IMR-90 (cell line): ENCODE measurements around the gene EPN2. TPM values are rescaled to one million over a fixed set of nuclear protein-coding genes. Genes with fewer than 3 reads are reported as not detected.

Experiments used
- ATAC-seq: fragments of 200-7000 bp; cut with Tn5 transposase; 2 replicates; pipeline ENCODE4 v1.9.1; 2020; ENCODE audit warnings: low read depth, mild to moderate bottlenecking, moderate library complexity
- BruUV-seq: library from RNA; stranded (reverse); fragments of 400-500 nt; replicated peaks from 2 replicates; lab custom pipeline; 2021; lab: Mats Ljungman, UMichigan
- CTCF ChIA-PET: fragments of 300-600 bp; formaldehyde crosslinking; extraction: SDS; loops from one replicate; lab custom pipeline; 2021; ENCODE audit warnings: antibody characterized with exemption; lab: Yijun Ruan, JAX
- POLR2A ChIA-PET: fragments of 300-600 bp; sonication (Branson Sonifier 250); formaldehyde crosslinking; loops from one replicate; lab custom pipeline; 2022; ENCODE audit warnings: antibody characterized with exemption; ENCODE audit not compliant: unreplicated experiment; lab: Charles Lee
- DNase-seq: peaks from one replicate; pipeline ENCODE4 v3.0.0; 2013
- H2AFZ ChIP-seq: replicated peaks from 2 replicates; pipeline ENCODE3; 2013; ENCODE audit warnings: low read length, mild to moderate bottlenecking; ENCODE audit not compliant: poor library complexity
- H2AK5ac ChIP-seq: 2 replicates; pipeline ENCODE4 v1.6.1; 2013; ENCODE audit warnings: low read depth, low read length, inconsistent platforms
- H2AK9ac ChIP-seq: replicated peaks from 2 replicates; pipeline ENCODE3; 2013; ENCODE audit warnings: mild to moderate bottlenecking, low read depth, low read length, moderate library complexity; ENCODE audit not compliant: poor library complexity
- H2BK120ac ChIP-seq: 2 replicates; pipeline ENCODE4 v1.6.1; 2013; ENCODE audit warnings: low read depth, low read length, inconsistent platforms
- H2BK15ac ChIP-seq: 3 replicates; pipeline ENCODE4 v1.6.1; 2013; ENCODE audit warnings: low read depth, low read length, inconsistent platforms
- H2BK20ac ChIP-seq: 2 replicates; pipeline ENCODE4 v1.6.1; 2013; ENCODE audit warnings: low read depth, mild to moderate bottlenecking, inconsistent platforms, low read length, moderate library complexity
- H2BK5ac ChIP-seq: 2 replicates; pipeline ENCODE4 v1.6.1; 2013; ENCODE audit warnings: mild to moderate bottlenecking, low read depth, low read length, inconsistent platforms; ENCODE audit not compliant: poor library complexity, severe bottlenecking
- H3K14ac ChIP-seq: replicated peaks from 2 replicates; pipeline ENCODE4 v1.6.1; 2013; ENCODE audit warnings: low read depth, low read length, inconsistent platforms
- H3K18ac ChIP-seq: 2 replicates; pipeline ENCODE4 v1.6.1; 2013; ENCODE audit warnings: low read depth, low read length, control low read depth
- H3K23ac ChIP-seq: 2 replicates; pipeline ENCODE4 v1.6.1; 2013; ENCODE audit warnings: low read depth, low read length, inconsistent platforms
- H3K27ac ChIP-seq: 2 replicates; pipeline ENCODE4 v1.5.1; 2013; ENCODE audit warnings: mild to moderate bottlenecking, control low read depth, low read length; ENCODE audit not compliant: insufficient read depth
- H3K27me3 ChIP-seq: 2 replicates; pipeline ENCODE4 v1.6.1; 2013; ENCODE audit warnings: low read length; ENCODE audit not compliant: control insufficient read depth, insufficient read depth
- H3K36me3 ChIP-seq: 2 replicates; pipeline ENCODE4 v1.6.1; 2013; ENCODE audit warnings: low read length, mixed read lengths; ENCODE audit not compliant: control insufficient read depth, insufficient read depth
- H3K4ac ChIP-seq: 2 replicates; pipeline ENCODE4 v1.6.1; 2013; ENCODE audit warnings: low read depth, low read length, inconsistent platforms
- H3K4me1 ChIP-seq: 2 replicates; pipeline ENCODE4 v1.6.1; 2013; ENCODE audit warnings: low read length, mixed read lengths; ENCODE audit not compliant: control insufficient read depth, insufficient read depth
- H3K4me2 ChIP-seq: 2 replicates; pipeline ENCODE4 v1.6.1; 2013; ENCODE audit warnings: low read depth, mild to moderate bottlenecking, control low read depth, low read length, moderate library complexity
- H3K4me3 ChIP-seq: 2 replicates; pipeline ENCODE4 v1.5.1; 2013; ENCODE audit warnings: low read depth, mild to moderate bottlenecking, control low read depth, low read length, moderate library complexity; ENCODE audit not compliant: insufficient read depth
- H3K56ac ChIP-seq: 2 replicates; pipeline ENCODE4 v1.6.1; 2013; ENCODE audit warnings: low read length, inconsistent platforms; ENCODE audit not compliant: insufficient read depth; ENCODE audit errors: extremely low read depth
- H3K79me1 ChIP-seq, 2 experiments: 2 replicates each; pipeline ENCODE4 v1.6.1; 2013; ENCODE audit warnings: low read length in 2 of 2, inconsistent platforms in 1 of 2, low read depth in 1 of 2
- H3K9ac ChIP-seq: 2 replicates; pipeline ENCODE4 v1.6.1; 2013; ENCODE audit warnings: low read depth, low read length, control low read depth
- H3K9me1 ChIP-seq: 2 replicates; pipeline ENCODE4 v1.6.1; 2013; ENCODE audit warnings: low read length, inconsistent platforms; ENCODE audit not compliant: insufficient read depth
- H3K9me3 ChIP-seq: 2 replicates; pipeline ENCODE4 v1.6.1; 2013; ENCODE audit warnings: low read length; ENCODE audit not compliant: control insufficient read depth, insufficient read depth
- H4K20me1 ChIP-seq: 2 replicates; pipeline ENCODE4 v1.6.1; 2013; ENCODE audit warnings: low read length, inconsistent platforms; ENCODE audit not compliant: insufficient read depth
- H4K5ac ChIP-seq: 2 replicates; pipeline ENCODE4 v1.6.1; 2013; ENCODE audit warnings: mild to moderate bottlenecking, low read depth, low read length, control low read depth
- H4K8ac ChIP-seq, 2 experiments: 2 replicates each; pipeline ENCODE4 v1.6.1; 2013; ENCODE audit warnings: low read depth in 2 of 2, low read length in 2 of 2, control low read depth in 1 of 2, inconsistent platforms in 1 of 2
- H4K91ac ChIP-seq: 2 replicates; pipeline ENCODE4 v1.6.1; 2013; ENCODE audit warnings: low read depth, low read length, inconsistent platforms; ENCODE audit not compliant: insufficient read depth
- RFX5 ChIP-seq: IDR thresholded peaks from 2 replicates; pipeline ENCODE4 v1.8.0; 2012; ENCODE audit warnings: low read depth, mild to moderate bottlenecking, low read length, moderate library complexity
- WGBS, 2 experiments: methylation state at CpG; one replicate each; pipeline versions ENCODE4 v1.1.5 to v1.1.7; 2013; ENCODE audit warnings: missing lambda C conversion rate in 2 of 2; ENCODE audit not compliant: insufficient read length in 1 of 2; ENCODE audit errors: extremely low coverage in 2 of 2; 5-methylcytosine and 5-hydroxymethylcytosine counted together
- dilution Hi-C: fragments of 300-500 bp; cut with HindIII; formaldehyde crosslinking; loops from one replicate; pipeline ENCODE4 v1.14.3; 2018; ENCODE audit warnings: low sequenced_read_pairs; ENCODE audit not compliant: unreplicated experiment
- in situ Hi-C: fragments of 300-500 bp; cut with MboI; formaldehyde crosslinking; loops from 3 replicates; pipeline ENCODE4 v1.14.3; 2019; ENCODE audit warnings: low sequenced_read_pairs, inconsistent platforms, mixed read lengths
- intact Hi-C: fragments of 100-400 bp; cut with micrococcal nuclease; formaldehyde crosslinking; loops from 2 replicates; pipeline ENCODE4 v1.10.0; 2022
- polyA plus RNA-seq, 3 experiments: library from polyadenylated mRNA; depleted of rRNA; stranded (reverse); fragments of >200 nt; gene quantifications; 2 replicates each; pipeline ENCODE4 v1.2.3, GENCODE V29; 2012; ENCODE audit warnings: low replicate concordance in 1 of 3
- total RNA-seq: library from RNA; depleted of rRNA; stranded (reverse); fragments of >200 nt; gene quantifications from 2 replicates; pipeline ENCODE4 v1.2.3, GENCODE V29; 2012

The EPN2 gene
- total and polyA plus RNA-seq, 2 of the 4 experiments (the other 2 are of a cell fraction): 14.9 to 25.3 TPM

DNA sequence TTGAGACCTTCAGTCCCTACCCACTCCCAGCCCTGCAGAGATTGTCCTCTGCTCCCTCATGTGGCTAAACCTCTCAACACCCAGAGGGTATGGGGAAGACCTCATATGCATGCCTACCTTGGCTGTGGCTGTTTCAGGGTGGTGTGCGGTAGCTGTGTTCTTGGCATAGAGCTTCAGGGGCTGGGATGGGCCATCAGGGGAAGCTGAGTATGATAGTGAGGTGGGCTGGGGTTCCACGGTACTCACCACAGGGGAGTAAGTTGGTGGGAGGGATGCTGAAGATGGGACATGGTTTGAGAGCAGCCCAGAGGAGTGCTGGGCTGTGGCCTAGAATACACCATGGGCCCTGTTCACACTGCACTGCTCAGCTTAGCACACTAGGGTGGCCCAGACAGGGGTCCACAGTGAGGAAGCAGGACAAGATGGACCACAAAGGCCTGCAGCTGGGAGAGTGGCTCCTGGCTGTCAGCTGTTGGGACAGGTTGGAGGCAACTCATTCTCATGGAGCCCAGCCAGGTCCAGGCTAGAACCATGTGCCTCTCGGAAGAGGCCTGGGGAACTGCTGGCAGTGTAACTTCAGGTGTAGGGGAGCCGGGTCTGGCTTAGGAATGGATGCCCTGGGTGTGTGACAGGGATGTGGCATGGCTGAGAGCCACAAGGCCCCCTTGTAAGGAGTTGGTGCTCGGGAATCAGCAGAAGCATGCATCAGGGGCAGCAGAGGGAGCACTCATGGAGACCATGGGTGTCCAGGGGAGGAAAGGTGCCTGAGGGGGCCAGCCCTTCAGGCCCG lies 146.7 kb downstream of the EPN2 start:
- H4K20me1 ChIP-seq: peaks cover 35% of the 10 kb centered on the region
- H3K9me1 ChIP-seq: peaks cover 51% of the 10 kb centered on the region
- H2AK9ac ChIP-seq: peak overlapping the region; percentile 68
- peak overlapping the region; percentile 25; the same call in 1 of the 2 replicates for H3K9ac ChIP-seq
- peak overlapping the region; percentile 74; the same call in 1 of the 2 replicates for H4K5ac ChIP-seq
- peak overlapping the region; percentile 21 for H3K18ac ChIP-seq
- intact Hi-C loops (loop anchor here (1.0 to 5.0 kb wide), 2 partner anchors 63 to 503 kb away; no protein-coding TSS in a partner anchor), dilution Hi-C loops (no loop called here), in situ Hi-C loops (no loop called here)
- DNase-seq (peak; percentile 37), ATAC-seq (no peak)
- ChIA-PET POLR2A (interaction anchor here (0.5 to 0.8 kb wide), 3 partner anchors 28 to 98 kb away, joined by 3 to 14 read pairs (median 4); no protein-coding TSS in a partner anchor), CTCF (no interaction called here)
- peak overlapping the region; percentile 81 for H3K4ac ChIP-seq
- peak overlapping the region; percentile 44 for H4K91ac ChIP-seq
- no peak overlapping the region for H3K56ac ChIP-seq
- TSS peak; percentile 93 for BruUV-seq
- peaks cover 60% of the 10 kb centered on the region for H3K36me3 ChIP-seq
- peak overlapping the region; percentile 26 for H2AFZ ChIP-seq
- H2BK5ac ChIP-seq: peak overlapping the region; percentile 66
- no peaks in the 10 kb centered on the region for H3K27me3 ChIP-seq
- H3K14ac ChIP-seq: peak overlapping the region; percentile 41; the same call in 1 of the 2 replicates
- H3K4me1 ChIP-seq: peaks cover 48% of the 10 kb centered on the region
- H3K4me3 ChIP-seq: no peak overlapping the region
- H2BK15ac ChIP-seq: no peak overlapping the region; the same call in 2 of the 3 replicates
- H3K9me3 ChIP-seq: no peaks in the 10 kb centered on the region
- peaks cover 30 to 67% of the 10 kb centered on the region in 2 experiments for H3K79me1 ChIP-seq
- no peak overlapping the region for H2BK20ac ChIP-seq
- peak overlapping the region; percentile 20; the same call in 1 of the 2 replicates for H2BK120ac ChIP-seq
- peak overlapping the region; percentile 80 for H2AK5ac ChIP-seq
- H3K23ac ChIP-seq: peak overlapping the region; percentile 29
- H3K4me2 ChIP-seq: peak overlapping the region; percentile 19; the same call in 1 of the 2 replicates
- peak overlapping the region in 1 of 2 experiments; percentile 26; a peak in 1 of 4 replicates for H4K8ac ChIP-seq
- TF ChIP-seq RFX5: no peak
- WGBS, 2 experiments: 35% methylated on average over 2 of the region's 6 CpGs; no CpG with 5 or more reads in 1 of the 2 experiments
- peak overlapping the region; percentile 80 for H3K27ac ChIP-seq
